Effector memory CD8-positive, alpha-beta T cell (primary cell): ENCODE measurements around the gene MYO1B.

Source experiments
- ATAC-seq: fragments of 150-1000 bp; cut with Tn5 transposase; replicated peaks from 2 replicates; pipeline ENCODE4 v1.10.0; 2021; ENCODE audit warnings: mild to moderate bottlenecking, moderate library complexity
- DNase-seq, 3 experiments: peaks; one replicate each; pipeline ENCODE4 v3.0.0; 2021
- H3K27ac Mint-ChIP-seq, 2 donors: one replicate each; pipeline ENCODE4 v1.8.0; 2022; ENCODE audit warnings: mild to moderate bottlenecking in 2 of 2, mixed read lengths in 2 of 2, moderate library complexity in 2 of 2
- H3K27me3 Mint-ChIP-seq, 2 donors: one replicate each; pipeline ENCODE4 v1.8.0; 2022; ENCODE audit warnings: mixed read lengths in 2 of 2
- H3K36me3 Mint-ChIP-seq: one replicate; pipeline ENCODE4 v1.8.0; 2022; ENCODE audit warnings: mild to moderate bottlenecking, moderate library complexity, mixed read lengths; ENCODE audit not compliant: insufficient read depth
- H3K4me1 Mint-ChIP-seq, 2 donors: one replicate each; pipeline ENCODE4 v1.8.0; 2022; ENCODE audit warnings: low read depth in 2 of 2, mixed read lengths in 2 of 2
- H3K4me3 Mint-ChIP-seq, 2 donors: one replicate each; pipeline ENCODE4 v1.8.0; 2022; ENCODE audit warnings: mild to moderate bottlenecking in 2 of 2, mixed read lengths in 2 of 2, moderate library complexity in 2 of 2
- H3K9me3 Mint-ChIP-seq, 2 donors: one replicate each; pipeline ENCODE4 v1.8.0; 2022; ENCODE audit warnings: mixed read lengths in 2 of 2

The MYO1B gene

GRCh38 chr2:191316246-191316994 is 71.2 kb downstream of the MYO1B start:
- no peaks in the 10 kb centered on the region for H3K36me3 Mint-ChIP-seq
- H3K27me3 Mint-ChIP-seq: peaks cover 18 to 26% of the 10 kb centered on the region in 2 donors
- no peak overlapping the region for H3K4me3 Mint-ChIP-seq
- H3K9me3 Mint-ChIP-seq: no peaks in the 10 kb centered on the region
- no peak for DNase-seq
- no peaks in the 10 kb centered on the region for H3K4me1 Mint-ChIP-seq
- no peak overlapping the region for H3K27ac Mint-ChIP-seq
- no peak for ATAC-seq

- Mint-ChIP-seq H3K27ac (no peak overlapping the region), H3K9me3 (no peaks in the 10 kb centered on the region), H3K36me3 (no peaks in the 10 kb centered on the region), H3K4me3 (no peak overlapping the region), H3K4me1 (peaks cover 9% of the 10 kb centered on the region in 2 donors), H3K27me3 (peaks cover 25 to 42% of the 10 kb centered on the region in 2 donors)
- no peak for ATAC-seq
- DNase-seq: no peak
Observed at GRCh38 chr2:191318037-191318728, 73.0 kb downstream of the MYO1B start.

- H3K27me3 Mint-ChIP-seq: peaks cover 25 to 42% of the 10 kb centered on the region in 2 donors
- H3K36me3 Mint-ChIP-seq: no peaks in the 10 kb centered on the region
Observed at GRCh38 chr2:191318729-191319078, 73.5 kb downstream of the MYO1B start.

DNA sequence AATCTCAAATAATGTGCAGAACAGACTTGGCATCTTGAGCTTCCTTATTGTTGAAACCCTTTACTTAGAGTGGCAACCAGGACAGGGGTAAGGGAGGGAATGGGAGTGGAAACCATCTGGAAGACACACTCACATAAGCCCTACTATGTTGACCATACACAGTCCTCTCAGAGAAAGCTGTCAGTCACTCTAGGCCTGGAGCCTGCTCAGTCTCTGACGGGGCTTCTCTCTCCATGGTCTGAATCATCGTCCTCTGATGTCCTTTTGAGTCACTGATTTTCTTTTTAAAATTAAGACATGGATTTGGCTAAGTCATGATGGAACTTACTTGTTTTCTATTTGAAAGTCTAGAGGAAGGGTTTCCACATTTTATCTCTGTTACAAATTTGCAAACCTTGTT is 74.0 kb downstream of the MYO1B start:
- ATAC-seq: no peak
- H3K4me1 Mint-ChIP-seq: peaks cover 9% of the 10 kb centered on the region in 2 donors

More at GRCh38 chr2:191318729-191319078, 73.5 kb downstream of the MYO1B start:
- no peak overlapping the region for H3K27ac Mint-ChIP-seq
- DNase-seq: no peak
- no peak for ATAC-seq
- peaks cover 9% of the 10 kb centered on the region in 2 donors for H3K4me1 Mint-ChIP-seq
- H3K9me3 Mint-ChIP-seq: no peaks in the 10 kb centered on the region
- H3K4me3 Mint-ChIP-seq: no peak overlapping the region

GRCh38 chr2:191320881-191321280 is 75.7 kb downstream of the MYO1B start:
- Mint-ChIP-seq H3K27me3 (peaks cover 39 to 51% of the 10 kb centered on the region in 2 donors), H3K4me1 (peaks cover 9% of the 10 kb centered on the region in 2 donors), H3K36me3 (no peaks in the 10 kb centered on the region), H3K9me3 (no peaks in the 10 kb centered on the region), H3K27ac (no peak overlapping the region), H3K4me3 (no peak overlapping the region)
- DNase-seq (no peak), ATAC-seq (no peak)

More for the DNA sequence above, 74.0 kb downstream of the MYO1B start:
- Mint-ChIP-seq H3K27ac (no peak overlapping the region), H3K27me3 (peaks cover 27 to 42% of the 10 kb centered on the region in 2 donors), H3K9me3 (no peaks in the 10 kb centered on the region), H3K4me3 (no peak overlapping the region), H3K36me3 (no peaks in the 10 kb centered on the region)
- DNase-seq: no peak

DNA sequence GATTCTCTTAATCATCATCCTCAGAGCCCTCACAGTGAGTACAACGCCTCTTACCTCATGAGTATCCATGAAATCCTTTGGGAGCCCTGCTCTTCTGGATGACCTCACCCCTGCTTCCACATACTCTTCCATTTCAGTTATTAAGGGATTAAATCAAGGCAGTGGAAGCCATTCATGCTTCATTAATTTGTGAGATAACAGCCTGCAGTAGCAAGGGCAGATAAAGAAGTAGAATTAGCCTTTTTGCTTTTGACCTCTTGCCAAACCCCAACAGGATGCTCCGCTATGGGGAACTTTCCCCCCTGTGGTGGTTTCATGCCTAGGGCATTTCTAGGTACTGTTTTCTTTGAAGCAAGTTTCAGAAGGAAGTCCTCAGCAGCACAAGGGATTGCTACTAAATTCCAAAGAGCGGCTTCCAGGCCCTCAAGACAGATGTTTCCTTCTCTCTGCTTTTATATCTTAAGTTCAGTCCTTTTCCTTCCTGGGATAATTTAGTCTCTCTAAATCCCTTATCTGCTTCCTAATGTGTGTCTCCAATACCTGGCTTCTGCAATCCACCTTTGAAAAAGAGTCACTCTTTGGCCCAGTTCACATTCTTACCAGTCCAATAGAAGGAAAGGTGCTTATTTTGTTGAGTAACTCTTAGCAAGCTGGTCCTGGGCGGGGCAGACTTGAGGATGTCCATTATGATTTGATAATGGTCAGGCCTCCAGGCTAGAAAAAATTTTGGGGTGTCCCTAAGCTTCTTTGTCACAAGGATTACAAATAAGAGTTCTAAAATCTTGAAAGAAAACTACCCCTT is 76.9 kb downstream of the MYO1B start:
- peak; percentile 47 for ATAC-seq
- Mint-ChIP-seq H3K27me3 (peaks cover 43 to 44% of the 10 kb centered on the region in 2 donors), H3K9me3 (no peaks in the 10 kb centered on the region), H3K36me3 (no peaks in the 10 kb centered on the region), H3K27ac (no peak overlapping the region), H3K4me1 (peaks cover 9% of the 10 kb centered on the region in 2 donors), H3K4me3 (no peak overlapping the region)
- peak in 1 of 3 experiments; percentile 9 for DNase-seq

GRCh38 chr2:191322828-191323506 is 77.8 kb downstream of the MYO1B start:
- DNase-seq: no peak
- Mint-ChIP-seq H3K9me3 (no peaks in the 10 kb centered on the region), H3K4me3 (no peak overlapping the region), H3K4me1 (peaks cover 9% of the 10 kb centered on the region in 2 donors), H3K27me3 (peaks cover 41 to 51% of the 10 kb centered on the region in 2 donors), H3K36me3 (no peaks in the 10 kb centered on the region), H3K27ac (no peak overlapping the region)
- no peak for ATAC-seq

- no peaks in the 10 kb centered on the region for H3K9me3 Mint-ChIP-seq
- no peak for ATAC-seq
- H3K27ac Mint-ChIP-seq: no peak overlapping the region
- DNase-seq: no peak
- H3K27me3 Mint-ChIP-seq: peaks cover 32 to 56% of the 10 kb centered on the region in 2 donors
- no peak overlapping the region for H3K4me3 Mint-ChIP-seq
- H3K36me3 Mint-ChIP-seq: no peaks in the 10 kb centered on the region
- peaks cover 9% of the 10 kb centered on the region in 2 donors for H3K4me1 Mint-ChIP-seq
Observed at GRCh38 chr2:191325651-191326365, 80.6 kb downstream of the MYO1B start.

DNA sequence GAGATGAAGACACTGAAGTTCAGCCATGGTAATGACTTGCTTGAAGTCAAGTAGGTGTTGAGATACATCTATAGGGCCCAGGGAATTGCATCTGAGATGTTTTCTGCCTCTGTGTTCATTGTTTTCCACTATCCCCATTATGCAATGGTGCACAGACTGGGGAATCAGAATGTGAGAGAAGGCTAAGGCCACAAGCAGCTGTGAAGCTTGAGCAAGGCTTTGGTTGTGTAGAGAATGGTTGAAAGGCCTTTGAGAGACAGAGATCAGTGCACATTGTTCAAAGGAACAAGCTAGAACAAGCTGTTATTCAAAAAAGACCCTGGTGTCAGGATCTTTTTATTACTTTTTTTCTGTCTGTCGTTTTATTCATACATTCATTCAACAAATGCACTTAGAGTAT is 82.3 kb downstream of the MYO1B start:
- Mint-ChIP-seq H3K4me3 (no peak overlapping the region), H3K36me3 (no peaks in the 10 kb centered on the region), H3K27me3 (peaks cover 16 to 50% of the 10 kb centered on the region in 2 donors), H3K4me1 (peaks cover 0 to 4% of the 10 kb centered on the region in 2 donors), H3K27ac (no peak overlapping the region), H3K9me3 (no peaks in the 10 kb centered on the region)
- DNase-seq: no peak
- no peak for ATAC-seq

GRCh38 chr2:191328150-191328809 is 83.1 kb downstream of the MYO1B start:
- DNase-seq: no peak
- H3K27ac Mint-ChIP-seq: no peak overlapping the region
- H3K4me3 Mint-ChIP-seq: no peak overlapping the region
- H3K4me1 Mint-ChIP-seq: no peaks in the 10 kb centered on the region
- H3K27me3 Mint-ChIP-seq: peaks cover 10 to 53% of the 10 kb centered on the region in 2 donors
- H3K9me3 Mint-ChIP-seq: no peaks in the 10 kb centered on the region
- no peaks in the 10 kb centered on the region for H3K36me3 Mint-ChIP-seq
- ATAC-seq: no peak

- H3K27ac Mint-ChIP-seq: no peak overlapping the region
- no peak for DNase-seq
- no peaks in the 10 kb centered on the region for H3K36me3 Mint-ChIP-seq
- H3K9me3 Mint-ChIP-seq: no peaks in the 10 kb centered on the region
- peaks cover 10 to 51% of the 10 kb centered on the region in 2 donors for H3K27me3 Mint-ChIP-seq
- no peak overlapping the region for H3K4me3 Mint-ChIP-seq
- no peak for ATAC-seq
- no peaks in the 10 kb centered on the region for H3K4me1 Mint-ChIP-seq
Observed at GRCh38 chr2:191329841-191330240, 84.6 kb downstream of the MYO1B start.

DNA sequence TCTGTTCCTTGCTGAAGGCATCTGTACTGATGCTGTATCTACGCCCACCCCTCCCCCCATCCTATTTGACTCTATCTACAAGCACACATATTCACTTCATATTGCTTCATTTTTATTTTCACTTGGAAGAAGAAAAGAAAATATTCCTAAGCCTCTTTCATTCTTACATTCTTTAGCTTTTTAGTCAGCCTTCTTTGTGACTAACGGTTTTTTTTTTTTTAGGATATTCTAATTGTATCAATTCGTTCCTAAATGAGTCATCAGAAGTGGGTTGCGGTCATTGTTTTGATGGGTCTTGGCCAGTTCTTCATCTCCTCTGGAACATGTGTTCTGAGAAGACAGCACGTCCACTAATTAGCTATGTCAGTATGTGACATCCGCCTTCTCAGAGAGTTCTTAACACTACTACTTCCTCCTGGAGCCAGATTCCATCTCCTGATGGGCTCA is 88.7 kb downstream of the MYO1B start:
- Mint-ChIP-seq H3K36me3 (no peaks in the 10 kb centered on the region), H3K4me3 (no peak overlapping the region), H3K9me3 (no peaks in the 10 kb centered on the region), H3K27me3 (peaks cover 0 to 15% of the 10 kb centered on the region in 2 donors), H3K27ac (no peak overlapping the region), H3K4me1 (no peaks in the 10 kb centered on the region)
- DNase-seq (no peak), ATAC-seq (no peak)
